ENCODE data around the gene PKP1.

PKP1 gene

DNA sequence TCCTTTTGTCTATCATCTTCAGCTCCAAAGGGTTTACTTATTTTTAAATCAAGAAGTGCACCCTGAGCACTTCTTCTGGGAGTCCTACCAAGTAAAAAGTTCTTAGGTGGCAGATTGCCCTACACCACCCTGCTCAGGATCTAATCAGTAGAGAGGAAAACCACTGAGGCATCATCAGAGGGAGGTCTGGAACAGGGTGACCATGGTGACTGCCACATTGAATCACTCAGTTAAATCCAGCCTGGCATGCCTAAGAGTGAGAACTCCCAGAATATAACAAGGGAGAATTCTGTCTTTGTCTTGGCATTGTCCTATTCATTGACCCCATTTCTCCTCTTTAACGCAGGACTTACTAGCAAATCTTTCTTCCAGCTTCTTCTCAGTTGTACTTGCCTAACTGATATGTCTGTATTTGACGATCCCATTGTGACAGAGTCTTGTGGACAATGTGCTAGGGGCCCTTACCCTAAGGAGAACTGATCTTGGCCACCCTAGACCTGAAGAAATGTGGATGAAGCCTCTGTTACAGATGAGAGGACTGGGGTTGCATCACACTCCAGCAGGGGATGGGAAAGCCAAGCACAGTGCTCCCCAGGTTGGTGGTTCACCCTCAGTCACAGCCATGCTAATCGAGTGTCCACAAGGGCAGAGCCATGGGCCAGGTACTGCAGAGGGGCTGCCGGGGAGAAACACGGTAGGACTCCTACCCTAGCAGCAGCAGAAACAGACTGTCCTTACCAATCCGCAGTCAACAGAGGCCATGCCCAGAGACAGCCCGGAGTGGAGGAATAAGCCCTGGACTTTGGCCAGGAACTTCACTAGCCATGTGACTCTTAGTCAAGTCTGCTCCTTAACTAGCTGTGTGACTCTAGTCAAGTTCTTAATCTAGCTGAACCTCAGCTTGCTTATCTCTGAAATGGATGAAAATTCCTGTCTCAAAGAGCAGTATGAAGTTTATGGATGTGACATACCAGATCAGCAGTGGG is 15.4 kb downstream of the PKP1 start:
- no peak for DNase-seq (ENCODE audit: low read depth, low spot score)
- no peak overlapping the region for H3K4me3 ChIP-seq (ENCODE audit: low read length)

DNA sequence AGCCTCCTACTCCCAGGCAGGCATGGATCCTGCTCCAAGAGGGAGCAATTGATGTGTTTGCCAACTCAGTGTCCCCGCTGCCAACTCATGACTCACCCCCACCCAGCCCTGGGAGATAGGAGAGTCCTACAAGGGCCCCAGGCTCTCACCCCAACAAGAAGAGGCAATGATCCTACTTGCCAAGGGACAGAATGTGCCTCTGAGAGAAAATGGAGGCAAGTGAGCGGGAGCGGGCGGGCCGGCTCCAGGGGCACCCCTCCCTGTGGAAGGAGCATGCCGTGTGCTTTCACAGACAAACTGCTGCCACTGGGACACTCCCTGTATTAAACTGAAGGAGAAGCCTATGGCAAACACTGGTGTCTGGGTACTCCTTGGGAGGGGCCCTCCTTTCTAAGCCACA is 16.7 kb downstream of the PKP1 start:
- no peak for DNase-seq (ENCODE audit: low read depth, low spot score)
- no peak overlapping the region for H3K4me3 ChIP-seq (ENCODE audit: low read length)

GRCh38 chr1:201300641-201301040 is 17.3 kb downstream of the PKP1 start:
- H3K4me3 ChIP-seq (ENCODE audit: low read length) = no peak overlapping the region
- DNase-seq (ENCODE audit: low read depth, low spot score) = no peak

GRCh38 chr1:201302163-201303152 is 19.2 kb downstream of the PKP1 start:
- H3K4me3 ChIP-seq (ENCODE audit: low read length) = no peak overlapping the region
- no peak for DNase-seq (ENCODE audit: low read depth, low spot score)

DNA sequence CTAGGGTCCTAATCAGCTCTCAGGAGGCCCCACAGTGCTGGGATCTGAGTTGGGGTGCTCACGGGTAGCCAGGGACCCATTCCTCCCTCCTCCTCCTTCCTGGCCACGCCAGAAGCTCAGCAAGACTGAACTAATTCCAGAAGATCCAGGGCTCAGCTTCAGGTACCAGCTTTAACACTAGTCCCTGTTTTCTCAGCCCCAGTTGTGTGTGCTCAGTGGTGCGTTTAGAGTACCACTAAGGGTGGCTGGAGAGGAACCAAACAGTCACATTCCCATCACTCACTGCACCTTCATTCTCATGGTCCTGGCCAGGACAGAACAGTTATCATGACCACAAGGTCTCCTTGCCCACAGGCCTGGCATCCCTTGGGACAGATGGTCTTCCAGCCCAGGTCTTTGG is 20.8 kb downstream of the PKP1 start:
- H3K4me3 ChIP-seq (ENCODE audit: low read length) = no peak overlapping the region
- no peak for DNase-seq (ENCODE audit: low read depth, low spot score)

DNA sequence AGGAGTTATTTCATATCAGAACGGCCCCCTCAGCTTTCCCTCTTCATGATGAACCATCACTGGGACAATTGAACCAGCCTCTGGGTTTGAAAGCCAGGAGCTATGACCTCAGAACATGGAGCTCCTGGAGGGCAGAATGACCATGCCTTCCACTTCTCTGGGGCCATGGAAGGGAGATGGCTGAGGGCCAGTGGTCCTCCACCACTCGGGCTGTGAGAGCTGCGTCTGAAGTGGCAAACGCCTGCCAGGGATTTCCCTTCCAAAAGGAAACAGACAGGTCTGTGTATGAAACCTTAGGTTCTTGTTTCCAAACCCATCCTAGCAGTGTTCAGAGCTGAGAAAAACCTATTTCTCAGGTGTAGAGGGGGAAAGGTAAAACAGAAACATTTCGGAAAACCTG is 22.5 kb downstream of the PKP1 start:
- no peak for DNase-seq (ENCODE audit: low read depth, low spot score)
- no peak overlapping the region for H3K4me3 ChIP-seq (ENCODE audit: low read length)

DNA sequence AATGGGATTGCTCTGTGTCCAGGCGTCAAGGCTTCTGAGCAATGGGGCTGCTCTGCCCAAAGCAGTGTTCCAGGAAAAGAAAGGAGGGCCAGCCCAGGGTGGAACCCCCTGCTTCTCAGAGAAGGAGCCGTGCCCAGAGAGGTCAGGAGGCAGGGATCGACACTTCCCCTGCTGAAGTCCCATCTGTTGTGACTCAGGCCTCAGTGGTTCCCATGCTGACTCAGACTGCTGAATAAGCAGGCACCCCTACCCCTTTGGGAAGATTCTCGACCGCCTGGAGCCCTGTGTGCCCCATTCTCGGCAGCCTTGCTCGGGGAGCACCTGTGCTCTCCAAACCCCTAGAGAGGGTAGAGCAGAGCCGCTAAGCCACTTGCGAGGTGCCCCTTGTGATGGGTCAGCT is 23.9 kb downstream of the PKP1 start:
- DNase-seq (ENCODE audit: low read depth, low spot score) = no peak
- H3K4me3 ChIP-seq (ENCODE audit: low read length) = no peak overlapping the region

DNA sequence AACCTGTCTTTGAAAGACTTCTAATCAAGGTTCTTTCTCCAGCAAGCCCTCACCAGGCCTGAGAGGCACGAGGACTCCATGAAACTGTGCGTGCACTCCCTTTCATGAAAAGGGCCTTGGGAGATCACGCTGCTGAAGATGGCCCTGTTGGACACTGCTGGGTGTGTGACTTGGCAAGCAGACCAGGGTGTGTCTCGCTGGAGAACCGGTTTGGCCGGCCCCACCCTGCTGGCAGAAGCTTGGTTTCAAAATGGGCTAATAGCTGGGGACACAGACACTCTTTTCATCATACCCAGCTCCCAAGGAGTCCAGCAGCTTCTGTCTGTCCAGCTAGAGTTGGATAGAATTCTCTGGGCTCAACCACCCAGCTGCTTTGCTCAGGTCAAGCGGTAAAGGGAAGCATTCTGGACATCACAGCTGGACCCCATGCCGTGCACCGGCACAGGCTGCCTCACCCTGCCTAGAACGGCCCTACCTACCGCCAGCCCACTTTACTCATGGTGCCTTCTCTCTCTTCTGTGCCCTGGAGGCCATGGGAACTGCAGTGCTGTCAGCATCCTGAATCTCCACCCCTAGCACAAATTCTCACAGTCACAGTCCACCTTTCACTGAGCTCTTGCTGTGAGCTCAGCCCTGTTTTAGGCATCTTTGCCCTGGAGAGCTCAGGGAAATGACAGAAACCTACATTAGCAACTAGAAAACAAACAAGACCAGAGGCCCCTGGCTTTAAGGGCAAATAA is 24.6 kb downstream of the PKP1 start:
- no peak for DNase-seq (ENCODE audit: low read depth, low spot score)
- H3K4me3 ChIP-seq (ENCODE audit: low read length) = no peak overlapping the region

DNA sequence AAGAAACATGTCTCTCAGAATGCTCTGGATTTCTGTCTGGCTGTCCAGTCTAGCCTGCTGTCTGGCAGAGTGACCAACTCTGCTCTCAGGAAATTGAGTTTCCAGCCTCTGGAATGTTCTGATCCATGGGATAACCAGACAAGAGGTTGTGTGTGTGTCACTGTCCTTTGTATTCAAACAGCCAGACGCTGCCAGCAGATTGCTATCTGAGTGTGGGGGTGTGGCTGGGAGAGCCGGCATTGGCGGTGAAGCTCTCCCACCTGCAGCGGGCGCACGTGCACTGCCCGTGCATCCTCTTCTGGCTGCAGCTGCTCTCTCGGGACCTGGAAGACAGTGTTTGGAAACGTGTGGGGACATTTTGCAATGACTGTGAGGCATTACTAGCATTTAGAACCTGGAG is 26.1 kb downstream of the PKP1 start:
- H3K4me3 ChIP-seq (ENCODE audit: low read length) = no peak overlapping the region
- DNase-seq (ENCODE audit: low read depth, low spot score) = peak; percentile 84

DNA sequence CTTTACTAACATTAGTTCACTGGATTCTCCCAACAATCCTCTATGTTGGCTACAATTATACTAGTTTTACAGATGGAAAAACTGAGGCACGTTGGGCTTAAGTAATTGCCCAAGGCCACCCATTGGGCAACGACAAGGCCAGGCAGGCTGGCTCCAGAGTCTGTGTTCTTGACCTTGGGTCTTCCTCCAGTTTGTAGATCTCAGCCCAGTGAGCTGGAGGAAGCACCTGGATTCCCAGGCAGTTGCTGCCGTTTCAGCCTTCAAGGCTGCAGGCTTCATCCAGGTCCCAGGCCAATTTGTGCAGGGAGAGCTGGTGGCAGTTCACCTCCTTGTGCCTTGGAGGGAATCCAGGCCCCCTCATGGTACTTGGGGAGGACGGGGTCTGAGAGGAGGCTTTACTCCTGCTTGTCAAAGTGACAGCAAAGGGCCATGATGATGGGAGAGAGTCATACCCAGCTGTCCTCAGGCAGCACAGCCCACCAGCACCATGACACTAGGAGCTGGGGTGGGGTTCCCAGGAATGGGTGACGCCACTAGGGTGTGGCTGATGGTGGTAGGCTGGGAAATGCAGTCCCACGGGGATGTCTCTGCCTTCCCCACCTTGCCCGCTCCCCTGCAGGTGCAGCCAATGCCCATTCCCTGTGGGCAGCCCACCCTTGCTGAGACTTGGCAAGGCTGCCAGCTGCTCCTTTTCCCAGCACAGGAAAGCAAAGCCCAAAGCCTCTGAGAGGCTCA is 27.1 kb downstream of the PKP1 start:
- no peak overlapping the region for H3K4me3 ChIP-seq (ENCODE audit: low read length)

GRCh38 chr1:201310986-201311355 is 27.7 kb downstream of the PKP1 start:
- peak overlapping the region; percentile 20 for H3K4me3 ChIP-seq (ENCODE audit: low read length)
- DNase-seq (ENCODE audit: low read depth, low spot score) = no peak

More for the DNA sequence above, 27.1 kb downstream of the PKP1 start:
- DNase-seq (ENCODE audit: low read depth, low spot score) = no peak

GRCh38 chr1:201311356-201312011 is 28.2 kb downstream of the PKP1 start:
- peak overlapping the region; percentile 20 for H3K4me3 ChIP-seq (ENCODE audit: low read length)
- peak; percentile 98 for DNase-seq (ENCODE audit: low read depth, low spot score)

DNA sequence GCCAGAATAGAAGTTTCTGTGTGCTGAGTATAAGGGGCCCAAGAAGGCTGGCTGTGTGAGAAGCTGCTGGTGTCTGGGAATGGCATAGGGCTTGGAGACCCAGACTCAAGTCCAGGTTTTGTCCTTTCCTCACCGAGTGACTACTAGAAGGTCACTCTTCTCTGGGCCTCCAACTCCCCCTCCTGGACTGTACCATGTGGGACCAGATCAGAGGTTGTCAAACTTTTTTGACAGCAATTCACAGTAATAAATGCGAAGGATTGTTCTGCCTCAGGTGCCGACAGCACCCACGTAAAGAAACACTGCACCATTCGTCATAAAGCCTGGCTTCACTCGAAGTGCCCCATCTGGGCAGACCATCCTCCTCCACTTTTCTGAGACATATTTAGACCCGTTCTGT is 29.0 kb downstream of the PKP1 start:
- DNase-seq (ENCODE audit: low read depth, low spot score) = no peak

GRCh38 chr1:201313086-201313485 is 29.8 kb downstream of the PKP1 start:
- H3K4me3 ChIP-seq (ENCODE audit: low read length) = no peak overlapping the region
- DNase-seq (ENCODE audit: low read depth, low spot score) = no peak

More for the DNA sequence above, 29.0 kb downstream of the PKP1 start:
- no peak overlapping the region for H3K4me3 ChIP-seq (ENCODE audit: low read length)

DNA sequence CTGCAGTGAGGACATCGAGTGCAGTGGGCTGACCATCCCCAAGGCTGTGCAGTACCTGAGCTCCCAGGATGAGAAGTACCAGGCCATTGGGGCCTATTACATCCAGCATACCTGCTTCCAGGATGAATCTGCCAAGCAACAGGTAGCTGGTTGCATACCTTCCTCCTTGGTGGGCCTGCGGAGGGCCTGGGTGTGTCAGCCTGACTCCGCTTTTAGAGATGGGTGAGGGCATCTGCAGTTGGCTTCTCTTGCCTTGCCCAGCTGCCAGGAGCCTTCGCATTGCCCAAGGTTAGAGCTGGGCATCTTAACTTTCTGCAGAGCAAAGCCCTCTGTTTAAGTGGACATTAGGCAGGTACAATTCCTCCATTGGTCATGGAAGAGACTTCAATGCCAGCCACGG is 33.2 kb downstream of the PKP1 start:
- DNase-seq (ENCODE audit: low read depth, low spot score) = no peak
- no peak overlapping the region for H3K4me3 ChIP-seq (ENCODE audit: low read length)

GRCh38 chr1:201317551-201317950 is 34.2 kb downstream of the PKP1 start:
- no peak overlapping the region for H3K4me3 ChIP-seq (ENCODE audit: low read length)
- no peak for DNase-seq (ENCODE audit: low read depth, low spot score)

GRCh38 chr1:201318504-201319340 is 35.4 kb downstream of the PKP1 start:
- DNase-seq (ENCODE audit: low read depth, low spot score) = no peak

More at GRCh38 chr1:201318504-201319340, 35.4 kb downstream of the PKP1 start:
- no peak overlapping the region for H3K4me3 ChIP-seq (ENCODE audit: low read length)

Measured in Jurkat, Clone E6-1 (cell line).